HL-60 (cell line): ENCODE results near the gene MORF4L1.

Experiments used
- DNase-seq, 2 experiments: peaks; one replicate each; pipeline ENCODE4 v3.0.0-alpha.2; 2010 to 2020; ENCODE audit warnings: low read depth in 1 of 2, low spot score in 1 of 2
- H3K27ac ChIP-seq: fragments of 250-450 bp; sonication (Bioruptor Pico); replicated peaks from 2 replicates; pipeline ENCODE4 v1.5.1; 2020; ENCODE audit warnings: mild to moderate bottlenecking, moderate library complexity
- H3K27me3 ChIP-seq: fragments of 250-450 bp; sonication (Bioruptor Pico); 2 replicates; pipeline ENCODE4 v1.5.1; 2021; ENCODE audit warnings: mild to moderate bottlenecking, moderate library complexity; ENCODE audit not compliant: insufficient read depth, poor library complexity, severe bottlenecking
- H3K4me3 ChIP-seq: replicated peaks from 2 replicates; pipeline ENCODE4 v1.5.1; 2011; ENCODE audit warnings: mild to moderate bottlenecking, control low read depth, low read length; ENCODE audit not compliant: insufficient read depth
- GABPA ChIP-seq: IDR thresholded peaks from 2 replicates; pipeline ENCODE4 v1.6.1; 2012; ENCODE audit warnings: low read depth
- POLR2AphosphoS5 ChIP-seq: IDR thresholded peaks from 2 replicates; pipeline ENCODE4 v1.6.1; 2012; ENCODE audit warnings: low read depth
- SPI1 ChIP-seq: IDR thresholded peaks from 2 replicates; pipeline ENCODE4 v1.6.1; 2012; ENCODE audit warnings: low read depth, mild to moderate bottlenecking, borderline replicate concordance
- TF ChIP-seq, protein P1 (sequence below): IDR thresholded peaks from one replicate; pipeline ENCODE4 v1.5.1; 2011; ENCODE audit warnings: low read length, control low read depth, inconsistent platforms; ENCODE audit not compliant: insufficient read depth
- TF ChIP-seq, protein P2 (sequence below): IDR thresholded peaks from 2 replicates; pipeline ENCODE4 v1.6.1; 2012; ENCODE audit warnings: low read depth; ENCODE audit not compliant: insufficient replicate concordance

Gene MORF4L1

DNA sequence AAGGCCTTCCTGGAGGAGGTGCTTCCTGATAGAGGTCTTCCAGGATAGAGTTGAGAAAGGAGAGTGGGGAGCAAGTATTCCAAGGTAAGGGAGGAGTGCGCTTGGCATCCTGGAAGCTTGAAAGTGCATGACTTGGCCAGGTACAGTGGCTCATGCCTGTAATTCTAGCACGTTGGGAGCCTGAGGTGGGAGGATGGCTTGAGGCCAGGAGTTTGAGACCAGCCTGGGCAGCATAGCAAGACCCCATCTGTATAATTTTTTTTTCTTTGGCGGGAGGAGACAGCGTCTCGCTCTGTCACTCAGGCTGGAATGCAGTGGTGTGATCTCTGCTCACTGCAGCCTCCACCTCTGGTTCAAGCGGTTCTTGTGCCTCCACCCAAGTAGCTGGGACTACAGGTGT is 19.2 kb upstream of the MORF4L1 start:
- no peak overlapping the region for H3K4me3 ChIP-seq
- TF ChIP-seq POLR2AphosphoS5, result no peak
- TF ChIP-seq SPI1, result no peak
- TF ChIP-seq, protein P1, sequence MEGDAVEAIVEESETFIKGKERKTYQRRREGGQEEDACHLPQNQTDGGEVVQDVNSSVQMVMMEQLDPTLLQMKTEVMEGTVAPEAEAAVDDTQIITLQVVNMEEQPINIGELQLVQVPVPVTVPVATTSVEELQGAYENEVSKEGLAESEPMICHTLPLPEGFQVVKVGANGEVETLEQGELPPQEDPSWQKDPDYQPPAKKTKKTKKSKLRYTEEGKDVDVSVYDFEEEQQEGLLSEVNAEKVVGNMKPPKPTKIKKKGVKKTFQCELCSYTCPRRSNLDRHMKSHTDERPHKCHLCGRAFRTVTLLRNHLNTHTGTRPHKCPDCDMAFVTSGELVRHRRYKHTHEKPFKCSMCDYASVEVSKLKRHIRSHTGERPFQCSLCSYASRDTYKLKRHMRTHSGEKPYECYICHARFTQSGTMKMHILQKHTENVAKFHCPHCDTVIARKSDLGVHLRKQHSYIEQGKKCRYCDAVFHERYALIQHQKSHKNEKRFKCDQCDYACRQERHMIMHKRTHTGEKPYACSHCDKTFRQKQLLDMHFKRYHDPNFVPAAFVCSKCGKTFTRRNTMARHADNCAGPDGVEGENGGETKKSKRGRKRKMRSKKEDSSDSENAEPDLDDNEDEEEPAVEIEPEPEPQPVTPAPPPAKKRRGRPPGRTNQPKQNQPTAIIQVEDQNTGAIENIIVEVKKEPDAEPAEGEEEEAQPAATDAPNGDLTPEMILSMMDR, result no peak
- TF ChIP-seq GABPA, result no peak
- TF ChIP-seq, protein P2, sequence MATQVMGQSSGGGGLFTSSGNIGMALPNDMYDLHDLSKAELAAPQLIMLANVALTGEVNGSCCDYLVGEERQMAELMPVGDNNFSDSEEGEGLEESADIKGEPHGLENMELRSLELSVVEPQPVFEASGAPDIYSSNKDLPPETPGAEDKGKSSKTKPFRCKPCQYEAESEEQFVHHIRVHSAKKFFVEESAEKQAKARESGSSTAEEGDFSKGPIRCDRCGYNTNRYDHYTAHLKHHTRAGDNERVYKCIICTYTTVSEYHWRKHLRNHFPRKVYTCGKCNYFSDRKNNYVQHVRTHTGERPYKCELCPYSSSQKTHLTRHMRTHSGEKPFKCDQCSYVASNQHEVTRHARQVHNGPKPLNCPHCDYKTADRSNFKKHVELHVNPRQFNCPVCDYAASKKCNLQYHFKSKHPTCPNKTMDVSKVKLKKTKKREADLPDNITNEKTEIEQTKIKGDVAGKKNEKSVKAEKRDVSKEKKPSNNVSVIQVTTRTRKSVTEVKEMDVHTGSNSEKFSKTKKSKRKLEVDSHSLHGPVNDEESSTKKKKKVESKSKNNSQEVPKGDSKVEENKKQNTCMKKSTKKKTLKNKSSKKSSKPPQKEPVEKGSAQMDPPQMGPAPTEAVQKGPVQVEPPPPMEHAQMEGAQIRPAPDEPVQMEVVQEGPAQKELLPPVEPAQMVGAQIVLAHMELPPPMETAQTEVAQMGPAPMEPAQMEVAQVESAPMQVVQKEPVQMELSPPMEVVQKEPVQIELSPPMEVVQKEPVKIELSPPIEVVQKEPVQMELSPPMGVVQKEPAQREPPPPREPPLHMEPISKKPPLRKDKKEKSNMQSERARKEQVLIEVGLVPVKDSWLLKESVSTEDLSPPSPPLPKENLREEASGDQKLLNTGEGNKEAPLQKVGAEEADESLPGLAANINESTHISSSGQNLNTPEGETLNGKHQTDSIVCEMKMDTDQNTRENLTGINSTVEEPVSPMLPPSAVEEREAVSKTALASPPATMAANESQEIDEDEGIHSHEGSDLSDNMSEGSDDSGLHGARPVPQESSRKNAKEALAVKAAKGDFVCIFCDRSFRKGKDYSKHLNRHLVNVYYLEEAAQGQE, result no peak
- no peak for DNase-seq
- no peak overlapping the region for H3K27ac ChIP-seq
- H3K27me3 ChIP-seq, result no peaks in the 10 kb centered on the region

DNA sequence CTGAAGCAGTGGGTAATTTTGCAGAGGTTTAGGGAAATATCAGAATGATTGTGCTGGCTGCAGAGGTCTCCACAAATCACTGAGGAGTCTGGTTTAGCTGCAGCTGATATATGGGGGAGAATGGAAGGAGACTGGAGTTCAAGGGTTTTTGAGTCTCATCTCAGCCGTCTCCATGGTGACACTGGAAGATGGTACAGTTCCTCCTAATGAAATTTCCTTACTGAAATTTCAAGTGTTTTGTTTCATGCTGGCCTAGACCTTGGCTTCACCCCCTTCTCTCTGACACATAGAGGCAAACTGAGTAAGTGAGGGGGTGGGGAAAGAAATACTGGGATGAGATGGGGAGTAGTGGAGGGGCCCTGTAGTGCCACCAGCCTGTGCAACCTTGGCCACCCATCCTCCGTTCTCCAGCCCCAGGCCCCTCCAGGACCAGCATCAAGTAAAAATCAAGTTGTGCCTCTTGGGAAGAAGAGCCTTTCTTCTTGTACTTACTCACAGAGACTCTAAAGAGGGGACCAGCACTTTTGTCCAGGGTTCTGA is 17.8 kb upstream of the MORF4L1 start:
- TF ChIP-seq, protein P1, result no peak
- no peak for TF ChIP-seq POLR2AphosphoS5
- TF ChIP-seq, protein P2, result no peak
- TF ChIP-seq SPI1, result no peak
- no peak for TF ChIP-seq GABPA
- Histone ChIP-seq H3K4me3 (no peak overlapping the region), H3K27ac (no peak overlapping the region), H3K27me3 (no peaks in the 10 kb centered on the region)
- DNase-seq, result no peak

DNA sequence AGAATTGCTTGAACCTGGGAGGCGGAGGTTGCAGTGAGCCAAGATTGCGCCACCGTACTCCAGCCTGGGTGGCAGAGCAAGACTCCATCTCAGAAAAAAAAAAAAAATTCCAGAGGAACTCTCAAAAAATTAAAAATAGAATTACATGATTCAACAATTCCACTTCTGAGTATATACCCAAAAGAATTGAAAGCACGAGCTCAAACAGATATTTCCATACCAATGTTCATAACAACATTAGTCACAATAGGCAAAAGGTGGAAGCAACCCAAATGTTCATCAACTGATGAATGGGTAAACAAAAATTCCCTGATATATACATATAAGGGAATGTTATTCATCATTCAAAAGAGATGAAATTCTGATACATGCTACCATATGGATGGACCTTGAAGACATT is 16.9 kb upstream of the MORF4L1 start:
- H3K4me3 ChIP-seq, result no peak overlapping the region
- no peak for DNase-seq
- H3K27me3 ChIP-seq, result no peaks in the 10 kb centered on the region
- TF ChIP-seq SPI1 (no peak), POLR2AphosphoS5 (no peak), GABPA (no peak)
- TF ChIP-seq, protein P2, result no peak
- TF ChIP-seq, protein P1, result no peak
- no peak overlapping the region for H3K27ac ChIP-seq
